ENCODE measurements around the gene ZXDC. TPM values are rescaled to one million over a fixed set of nuclear protein-coding genes. Genes with fewer than 3 reads are reported as not detected.

Gene ZXDC
- total RNA-seq, 1 donor from 2014 or later, result 29.0 TPM

DNA sequence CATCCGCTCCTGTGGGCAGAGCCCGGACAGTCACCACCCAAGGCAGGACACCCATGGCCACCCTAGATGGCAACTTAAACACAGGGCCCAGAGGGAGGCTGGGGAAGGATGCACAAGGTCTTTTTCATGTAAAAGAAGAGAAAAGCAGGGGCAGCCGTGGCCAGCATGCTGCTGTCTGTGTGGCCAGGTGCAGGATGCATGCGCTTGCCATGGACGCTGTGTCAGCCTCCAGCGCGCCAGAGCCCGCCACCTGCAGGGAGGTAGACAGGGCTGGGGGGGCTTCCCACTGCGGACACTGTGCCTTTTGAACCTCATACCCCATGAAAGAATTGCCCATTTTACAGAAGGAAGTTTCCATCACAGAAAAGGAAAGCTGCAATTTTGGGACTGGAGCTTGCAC is 23.7 kb upstream of the ZXDC start:
- Mint-ChIP-seq H3K27ac (no peak overlapping the region), H3K36me3 (no peaks in the 10 kb centered on the region)

DNA sequence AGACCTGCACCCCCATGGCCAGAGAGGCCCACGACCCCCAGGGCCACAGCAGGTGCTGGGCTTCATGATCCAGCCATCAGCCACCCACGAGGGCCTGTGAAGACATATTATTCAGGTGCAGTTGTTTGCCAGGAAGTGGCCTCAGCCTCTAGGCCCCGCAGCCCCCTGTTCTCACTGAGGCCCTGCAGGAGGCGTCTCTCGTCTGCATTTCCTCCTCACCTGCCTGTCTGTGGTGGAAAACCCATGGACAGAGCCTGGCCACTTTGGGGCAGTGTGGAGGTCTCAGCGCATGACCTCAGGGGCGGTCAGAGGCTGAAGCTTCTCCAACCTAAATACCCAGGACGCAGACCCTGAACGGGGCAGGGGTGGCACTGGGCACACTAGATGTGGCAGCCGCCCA is 23.2 kb upstream of the ZXDC start:
- peaks cover 3% of the 10 kb centered on the region for H3K27me3 Mint-ChIP-seq
- H3K9me3 Mint-ChIP-seq, result no peaks in the 10 kb centered on the region
- DNase-seq (ENCODE audit: extremely low spot score, unreplicated experiment), result no peak
- no peaks in the 10 kb centered on the region for H3K4me1 Mint-ChIP-seq (ENCODE audit: unreplicated experiment)
- H3K4me3 Mint-ChIP-seq, result no peak overlapping the region
- TF ChIP-seq, protein P1, sequence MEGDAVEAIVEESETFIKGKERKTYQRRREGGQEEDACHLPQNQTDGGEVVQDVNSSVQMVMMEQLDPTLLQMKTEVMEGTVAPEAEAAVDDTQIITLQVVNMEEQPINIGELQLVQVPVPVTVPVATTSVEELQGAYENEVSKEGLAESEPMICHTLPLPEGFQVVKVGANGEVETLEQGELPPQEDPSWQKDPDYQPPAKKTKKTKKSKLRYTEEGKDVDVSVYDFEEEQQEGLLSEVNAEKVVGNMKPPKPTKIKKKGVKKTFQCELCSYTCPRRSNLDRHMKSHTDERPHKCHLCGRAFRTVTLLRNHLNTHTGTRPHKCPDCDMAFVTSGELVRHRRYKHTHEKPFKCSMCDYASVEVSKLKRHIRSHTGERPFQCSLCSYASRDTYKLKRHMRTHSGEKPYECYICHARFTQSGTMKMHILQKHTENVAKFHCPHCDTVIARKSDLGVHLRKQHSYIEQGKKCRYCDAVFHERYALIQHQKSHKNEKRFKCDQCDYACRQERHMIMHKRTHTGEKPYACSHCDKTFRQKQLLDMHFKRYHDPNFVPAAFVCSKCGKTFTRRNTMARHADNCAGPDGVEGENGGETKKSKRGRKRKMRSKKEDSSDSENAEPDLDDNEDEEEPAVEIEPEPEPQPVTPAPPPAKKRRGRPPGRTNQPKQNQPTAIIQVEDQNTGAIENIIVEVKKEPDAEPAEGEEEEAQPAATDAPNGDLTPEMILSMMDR (conservative IDR thresholded peaks at IDR 0.05), result no peak
- no peak overlapping the region for H3K27ac Mint-ChIP-seq
- no peaks in the 10 kb centered on the region for H3K36me3 Mint-ChIP-seq

More for the DNA sequence above, 23.7 kb upstream of the ZXDC start:
- TF ChIP-seq, protein P1 (conservative IDR thresholded peaks at IDR 0.05), result no peak
- DNase-seq (ENCODE audit: extremely low spot score, unreplicated experiment), result no peak
- H3K9me3 Mint-ChIP-seq, result no peaks in the 10 kb centered on the region
- no peak overlapping the region for H3K4me3 Mint-ChIP-seq
- H3K4me1 Mint-ChIP-seq (ENCODE audit: unreplicated experiment), result no peaks in the 10 kb centered on the region
- H3K27me3 Mint-ChIP-seq, result peaks cover 7% of the 10 kb centered on the region

DNA sequence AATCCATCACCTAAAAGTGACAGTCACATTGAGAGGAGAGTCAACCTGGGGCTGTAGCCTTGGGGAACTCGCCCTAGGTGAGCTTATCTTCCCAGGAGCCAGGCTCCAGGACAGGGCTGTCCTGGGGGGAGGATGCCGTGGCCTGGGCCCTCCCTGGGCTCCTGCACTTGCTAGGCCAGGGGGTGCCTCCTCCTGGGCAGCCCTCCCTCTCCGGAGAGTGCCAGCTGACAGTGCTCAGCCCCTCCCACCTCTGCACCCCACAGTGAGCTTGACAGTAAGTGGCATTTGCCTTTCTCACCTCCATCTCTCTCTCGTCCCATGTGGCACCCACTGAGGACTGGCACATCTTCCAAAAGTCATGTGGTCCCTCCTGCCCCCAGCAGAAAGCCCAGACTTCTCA is 22.8 kb upstream of the ZXDC start:
- H3K9me3 Mint-ChIP-seq, result no peaks in the 10 kb centered on the region
- TF ChIP-seq, protein P1 (conservative IDR thresholded peaks at IDR 0.05), result no peak
- DNase-seq (ENCODE audit: extremely low spot score, unreplicated experiment), result no peak
- no peaks in the 10 kb centered on the region for H3K36me3 Mint-ChIP-seq
- peaks cover 3% of the 10 kb centered on the region for H3K27me3 Mint-ChIP-seq
- no peaks in the 10 kb centered on the region for H3K4me1 Mint-ChIP-seq (ENCODE audit: unreplicated experiment)
- no peak overlapping the region for H3K27ac Mint-ChIP-seq
- H3K4me3 Mint-ChIP-seq, result no peak overlapping the region

GRCh38 chr3:126497956-126498355 is 22.3 kb upstream of the ZXDC start:
- no peaks in the 10 kb centered on the region for H3K4me1 Mint-ChIP-seq (ENCODE audit: unreplicated experiment)
- H3K4me3 Mint-ChIP-seq, result no peak overlapping the region
- H3K27ac Mint-ChIP-seq, result no peak overlapping the region
- H3K36me3 Mint-ChIP-seq, result no peaks in the 10 kb centered on the region
- H3K27me3 Mint-ChIP-seq, result peaks cover 3% of the 10 kb centered on the region
- DNase-seq (ENCODE audit: extremely low spot score, unreplicated experiment), result no peak
- TF ChIP-seq, protein P1 (conservative IDR thresholded peaks at IDR 0.05), result no peak
- H3K9me3 Mint-ChIP-seq, result no peaks in the 10 kb centered on the region

GRCh38 chr3:126496894-126497850 is 21.5 kb upstream of the ZXDC start:
- no peaks in the 10 kb centered on the region for H3K4me1 Mint-ChIP-seq (ENCODE audit: unreplicated experiment)
- peaks cover 3% of the 10 kb centered on the region for H3K27me3 Mint-ChIP-seq
- no peak for DNase-seq (ENCODE audit: extremely low spot score, unreplicated experiment)
- no peaks in the 10 kb centered on the region for H3K36me3 Mint-ChIP-seq
- H3K4me3 Mint-ChIP-seq, result no peak overlapping the region
- TF ChIP-seq, protein P1 (conservative IDR thresholded peaks at IDR 0.05), result no peak
- no peaks in the 10 kb centered on the region for H3K9me3 Mint-ChIP-seq
- H3K27ac Mint-ChIP-seq, result no peak overlapping the region
